ENCODE data around the gene IRF9. TPM values are rescaled to one million over a fixed set of nuclear protein-coding genes. Genes with fewer than 3 reads are reported as not detected.

IRF9 gene
- total and polyA plus RNA-seq, 2 experiments from 2014 or later: 33.7 to 66.9 TPM

DNA sequence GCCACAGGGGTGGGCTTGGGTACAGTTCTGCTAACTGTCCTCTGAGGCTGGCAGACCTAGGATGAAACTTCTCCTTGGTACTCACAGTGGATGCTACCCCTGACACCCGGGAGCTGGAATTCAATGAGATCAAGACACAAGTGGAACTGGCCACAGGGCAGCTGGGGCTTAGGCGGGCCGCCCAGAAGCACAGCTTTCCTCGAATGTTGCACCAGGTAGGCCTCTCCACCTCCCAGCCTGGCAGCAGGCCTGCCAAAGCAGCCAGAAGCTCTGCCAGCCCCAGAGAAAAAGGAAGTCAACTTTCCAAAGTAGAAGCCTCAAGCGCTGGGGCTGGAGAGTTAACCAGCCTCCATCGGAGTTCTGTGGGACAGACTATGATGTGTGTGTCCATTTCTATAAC is 43.9 kb upstream of the IRF9 start:
- Histone ChIP-seq H3K9me3 (ENCODE audit: low read depth) (no peaks in the 10 kb centered on the region), H3K4me1 (ENCODE audit: insufficient read depth) (peaks cover 9% of the 10 kb centered on the region), H3K27me3 (no peaks in the 10 kb centered on the region), H3K9me2 (replicated peaks; ENCODE audit: insufficient read depth) (no peaks in the 10 kb centered on the region), H3K79me2 (peaks cover 17% of the 10 kb centered on the region), H4K20me1 (ENCODE audit: insufficient read depth, poor library complexity, severe bottlenecking) (no peaks in the 10 kb centered on the region), H3K36me3 (replicated peaks; ENCODE audit: insufficient read depth, low read depth) (no peaks in the 10 kb centered on the region), H2AFZ (no peak overlapping the region), H3K27ac (no peak overlapping the region), H3K4me2 (no peak overlapping the region), H3K4me3 (no peak overlapping the region)
- 94% methylated on average over 6 of the region's 6 CpGs for WGBS (ENCODE audit: low lambda C conversion rate, missing lambda C conversion rate)
- DNase-seq (ENCODE audit: low spot score): no peak
- TF ChIP-seq CTCF (IDR thresholded peaks at IDR 0.05; ENCODE audit: poor library complexity) (no peak), EZH2phosphoT487 (IDR thresholded peaks at IDR 0.05; ENCODE audit: low read depth, severe bottlenecking, unreplicated experiment) (no peak), EZH2 (IDR thresholded peaks at IDR 0.05; ENCODE audit: borderline replicate concordance) (no peak)

GRCh38 chr14:24119691-24120090 is 41.4 kb upstream of the IRF9 start:
- Histone ChIP-seq H3K36me3 (replicated peaks; ENCODE audit: insufficient read depth, low read depth) (no peaks in the 10 kb centered on the region), H3K4me3 (no peak overlapping the region), H3K79me2 (peaks cover 17% of the 10 kb centered on the region), H4K20me1 (ENCODE audit: insufficient read depth, poor library complexity, severe bottlenecking) (no peaks in the 10 kb centered on the region), H3K9me3 (ENCODE audit: low read depth) (no peaks in the 10 kb centered on the region), H3K4me2 (no peak overlapping the region), H3K9me2 (replicated peaks; ENCODE audit: insufficient read depth) (no peaks in the 10 kb centered on the region), H3K27ac (no peak overlapping the region), H2AFZ (no peak overlapping the region), H3K27me3 (no peaks in the 10 kb centered on the region), H3K4me1 (ENCODE audit: insufficient read depth) (peaks cover 9% of the 10 kb centered on the region)
- 97% methylated on average over 6 of the region's 6 CpGs for WGBS (ENCODE audit: low lambda C conversion rate, missing lambda C conversion rate)
- no peak for DNase-seq (ENCODE audit: low spot score)
- TF ChIP-seq EZH2phosphoT487 (IDR thresholded peaks at IDR 0.05; ENCODE audit: low read depth, severe bottlenecking, unreplicated experiment) (no peak), CTCF (IDR thresholded peaks at IDR 0.05; ENCODE audit: poor library complexity) (no peak), EZH2 (IDR thresholded peaks at IDR 0.05; ENCODE audit: borderline replicate concordance) (no peak)

- H2AFZ ChIP-seq: no peak overlapping the region
- no peak overlapping the region for H3K4me3 ChIP-seq
- no peak for DNase-seq (ENCODE audit: low spot score)
- H3K4me2 ChIP-seq: no peak overlapping the region
- H3K27me3 ChIP-seq: no peaks in the 10 kb centered on the region
- H3K9me2 ChIP-seq (replicated peaks; ENCODE audit: insufficient read depth): no peaks in the 10 kb centered on the region
- no peaks in the 10 kb centered on the region for H3K9me3 ChIP-seq (ENCODE audit: low read depth)
- peaks cover 10% of the 10 kb centered on the region for H3K79me2 ChIP-seq
- 98% methylated on average over 8 of the region's 8 CpGs for WGBS (ENCODE audit: low lambda C conversion rate, missing lambda C conversion rate)
- no peak overlapping the region for H3K27ac ChIP-seq
- H4K20me1 ChIP-seq (ENCODE audit: insufficient read depth, poor library complexity, severe bottlenecking): no peaks in the 10 kb centered on the region
- no peak for TF ChIP-seq EZH2phosphoT487 (IDR thresholded peaks at IDR 0.05; ENCODE audit: low read depth, severe bottlenecking, unreplicated experiment)
- no peak for TF ChIP-seq CTCF (IDR thresholded peaks at IDR 0.05; ENCODE audit: poor library complexity)
- TF ChIP-seq EZH2 (IDR thresholded peaks at IDR 0.05; ENCODE audit: borderline replicate concordance): no peak
- no peaks in the 10 kb centered on the region for H3K36me3 ChIP-seq (replicated peaks; ENCODE audit: insufficient read depth, low read depth)
- peaks cover 6% of the 10 kb centered on the region for H3K4me1 ChIP-seq (ENCODE audit: insufficient read depth)
Measured at GRCh38 chr14:24121210-24121609, 39.9 kb upstream of the IRF9 start.

- H3K9me2 ChIP-seq (replicated peaks; ENCODE audit: insufficient read depth): no peaks in the 10 kb centered on the region
- 68% methylated on average over 3 of the region's 4 CpGs for WGBS (ENCODE audit: low lambda C conversion rate, missing lambda C conversion rate)
- no peak for DNase-seq (ENCODE audit: low spot score)
- no peaks in the 10 kb centered on the region for H3K36me3 ChIP-seq (replicated peaks; ENCODE audit: insufficient read depth, low read depth)
- H3K4me3 ChIP-seq: no peak overlapping the region
- no peak overlapping the region for H3K4me2 ChIP-seq
- no peak for TF ChIP-seq EZH2 (IDR thresholded peaks at IDR 0.05; ENCODE audit: borderline replicate concordance)
- TF ChIP-seq CTCF (IDR thresholded peaks at IDR 0.05; ENCODE audit: poor library complexity): no peak
- TF ChIP-seq EZH2phosphoT487 (IDR thresholded peaks at IDR 0.05; ENCODE audit: low read depth, severe bottlenecking, unreplicated experiment): no peak
- H3K4me1 ChIP-seq (ENCODE audit: insufficient read depth): no peaks in the 10 kb centered on the region
- H3K27me3 ChIP-seq: no peaks in the 10 kb centered on the region
- H4K20me1 ChIP-seq (ENCODE audit: insufficient read depth, poor library complexity, severe bottlenecking): no peaks in the 10 kb centered on the region
- no peak overlapping the region for H2AFZ ChIP-seq
- H3K9me3 ChIP-seq (ENCODE audit: low read depth): no peaks in the 10 kb centered on the region
- no peak overlapping the region for H3K27ac ChIP-seq
- no peaks in the 10 kb centered on the region for H3K79me2 ChIP-seq
Measured at GRCh38 chr14:24122416-24122815, 38.6 kb upstream of the IRF9 start.

Data from hepatocyte (in vitro differentiated cells).